IMR-90 (cell line): ENCODE data around the gene RAB1B. TPM values are rescaled to one million over a fixed set of nuclear protein-coding genes. Genes with fewer than 3 reads are reported as not detected.

ENCODE experiments used
- ATAC-seq: fragments of 200-7000 bp; cut with Tn5 transposase; 2 replicates; pipeline ENCODE4 v1.9.1; 2020; ENCODE audit warnings: low read depth, mild to moderate bottlenecking, moderate library complexity
- BruUV-seq: library from RNA; stranded (reverse); fragments of 400-500 nt; replicated peaks from 2 replicates; lab custom pipeline; 2021; lab: Mats Ljungman, UMichigan
- CTCF ChIA-PET: fragments of 300-600 bp; formaldehyde crosslinking; extraction: SDS; loops from one replicate; lab custom pipeline; 2021; ENCODE audit warnings: antibody characterized with exemption; lab: Yijun Ruan, JAX
- POLR2A ChIA-PET: fragments of 300-600 bp; sonication (Branson Sonifier 250); formaldehyde crosslinking; loops from one replicate; lab custom pipeline; 2022; ENCODE audit warnings: antibody characterized with exemption; ENCODE audit not compliant: unreplicated experiment; lab: Charles Lee
- DNase-seq: peaks from one replicate; pipeline ENCODE4 v3.0.0; 2013
- H2AFZ ChIP-seq: replicated peaks from 2 replicates; pipeline ENCODE3; 2013; ENCODE audit warnings: low read length, mild to moderate bottlenecking; ENCODE audit not compliant: poor library complexity
- H2AK5ac ChIP-seq: 2 replicates; pipeline ENCODE4 v1.6.1; 2013; ENCODE audit warnings: low read depth, low read length, inconsistent platforms
- H2AK9ac ChIP-seq: replicated peaks from 2 replicates; pipeline ENCODE3; 2013; ENCODE audit warnings: mild to moderate bottlenecking, low read depth, low read length, moderate library complexity; ENCODE audit not compliant: poor library complexity
- H2BK120ac ChIP-seq: 2 replicates; pipeline ENCODE4 v1.6.1; 2013; ENCODE audit warnings: low read depth, low read length, inconsistent platforms
- H2BK15ac ChIP-seq: 3 replicates; pipeline ENCODE4 v1.6.1; 2013; ENCODE audit warnings: low read depth, low read length, inconsistent platforms
- H2BK20ac ChIP-seq: 2 replicates; pipeline ENCODE4 v1.6.1; 2013; ENCODE audit warnings: low read depth, mild to moderate bottlenecking, inconsistent platforms, low read length, moderate library complexity
- H2BK5ac ChIP-seq: 2 replicates; pipeline ENCODE4 v1.6.1; 2013; ENCODE audit warnings: mild to moderate bottlenecking, low read depth, low read length, inconsistent platforms; ENCODE audit not compliant: poor library complexity, severe bottlenecking
- H3K14ac ChIP-seq: replicated peaks from 2 replicates; pipeline ENCODE4 v1.6.1; 2013; ENCODE audit warnings: low read depth, low read length, inconsistent platforms
- H3K18ac ChIP-seq: 2 replicates; pipeline ENCODE4 v1.6.1; 2013; ENCODE audit warnings: low read depth, low read length, control low read depth
- H3K23ac ChIP-seq: 2 replicates; pipeline ENCODE4 v1.6.1; 2013; ENCODE audit warnings: low read depth, low read length, inconsistent platforms
- H3K27ac ChIP-seq: 2 replicates; pipeline ENCODE4 v1.5.1; 2013; ENCODE audit warnings: mild to moderate bottlenecking, control low read depth, low read length; ENCODE audit not compliant: insufficient read depth
- H3K27me3 ChIP-seq: 2 replicates; pipeline ENCODE4 v1.6.1; 2013; ENCODE audit warnings: low read length; ENCODE audit not compliant: control insufficient read depth, insufficient read depth
- H3K36me3 ChIP-seq: 2 replicates; pipeline ENCODE4 v1.6.1; 2013; ENCODE audit warnings: low read length, mixed read lengths; ENCODE audit not compliant: control insufficient read depth, insufficient read depth
- H3K4ac ChIP-seq: 2 replicates; pipeline ENCODE4 v1.6.1; 2013; ENCODE audit warnings: low read depth, low read length, inconsistent platforms
- H3K4me1 ChIP-seq: 2 replicates; pipeline ENCODE4 v1.6.1; 2013; ENCODE audit warnings: low read length, mixed read lengths; ENCODE audit not compliant: control insufficient read depth, insufficient read depth
- H3K4me2 ChIP-seq: 2 replicates; pipeline ENCODE4 v1.6.1; 2013; ENCODE audit warnings: low read depth, mild to moderate bottlenecking, control low read depth, low read length, moderate library complexity
- H3K4me3 ChIP-seq: 2 replicates; pipeline ENCODE4 v1.5.1; 2013; ENCODE audit warnings: low read depth, mild to moderate bottlenecking, control low read depth, low read length, moderate library complexity; ENCODE audit not compliant: insufficient read depth
- H3K56ac ChIP-seq: 2 replicates; pipeline ENCODE4 v1.6.1; 2013; ENCODE audit warnings: low read length, inconsistent platforms; ENCODE audit not compliant: insufficient read depth; ENCODE audit errors: extremely low read depth
- H3K79me1 ChIP-seq, 2 experiments: 2 replicates each; pipeline ENCODE4 v1.6.1; 2013; ENCODE audit warnings: low read length in 2 of 2, inconsistent platforms in 1 of 2, low read depth in 1 of 2
- H3K9ac ChIP-seq: 2 replicates; pipeline ENCODE4 v1.6.1; 2013; ENCODE audit warnings: low read depth, low read length, control low read depth
- H3K9me1 ChIP-seq: 2 replicates; pipeline ENCODE4 v1.6.1; 2013; ENCODE audit warnings: low read length, inconsistent platforms; ENCODE audit not compliant: insufficient read depth
- H3K9me3 ChIP-seq: 2 replicates; pipeline ENCODE4 v1.6.1; 2013; ENCODE audit warnings: low read length; ENCODE audit not compliant: control insufficient read depth, insufficient read depth
- H4K20me1 ChIP-seq: 2 replicates; pipeline ENCODE4 v1.6.1; 2013; ENCODE audit warnings: low read length, inconsistent platforms; ENCODE audit not compliant: insufficient read depth
- H4K5ac ChIP-seq: 2 replicates; pipeline ENCODE4 v1.6.1; 2013; ENCODE audit warnings: mild to moderate bottlenecking, low read depth, low read length, control low read depth
- H4K8ac ChIP-seq, 2 experiments: 2 replicates each; pipeline ENCODE4 v1.6.1; 2013; ENCODE audit warnings: low read depth in 2 of 2, low read length in 2 of 2, control low read depth in 1 of 2, inconsistent platforms in 1 of 2
- H4K91ac ChIP-seq: 2 replicates; pipeline ENCODE4 v1.6.1; 2013; ENCODE audit warnings: low read depth, low read length, inconsistent platforms; ENCODE audit not compliant: insufficient read depth
- CEBPB ChIP-seq: IDR thresholded peaks from 2 replicates; pipeline ENCODE4 v1.6.1; 2012; ENCODE audit warnings: low read depth, low read length, improper control_type of control experiment
- CHD1 ChIP-seq: IDR thresholded peaks from 2 replicates; pipeline ENCODE4 v1.6.1; 2012; ENCODE audit warnings: low read depth, low read length, improper control_type of control experiment
- CTCF ChIP-seq: conservative IDR thresholded peaks from 2 replicates; pipeline ENCODE4 v1.5.1; 2012; ENCODE audit warnings: mild to moderate bottlenecking, low read depth, low read length, improper control_type of control experiment
- ELK1 ChIP-seq: fragments of 150-350 bp; IDR thresholded peaks from 2 replicates; pipeline ENCODE4 v1.6.1; 2016; ENCODE audit warnings: low read depth, mild to moderate bottlenecking, low read length, moderate library complexity, borderline replicate concordance
- MAFK ChIP-seq: IDR thresholded peaks from 2 replicates; pipeline ENCODE4 v1.6.1; 2012; ENCODE audit warnings: low read depth, low read length, improper control_type of control experiment
- MXI1 ChIP-seq: IDR thresholded peaks from 2 replicates; pipeline ENCODE4 v1.6.1; 2012; ENCODE audit warnings: low read depth, mild to moderate bottlenecking, low read length, moderate library complexity, borderline replicate concordance
- NFE2L2 ChIP-seq: fragments of 150-350 bp; IDR thresholded peaks from 2 replicates; pipeline ENCODE4 v1.6.1; 2016; ENCODE audit warnings: low read depth, mild to moderate bottlenecking, low read length
- RCOR1 ChIP-seq: IDR thresholded peaks from 2 replicates; pipeline ENCODE4 v1.6.1; 2012; ENCODE audit warnings: mild to moderate bottlenecking, low read length, improper control_type of control experiment; ENCODE audit not compliant: insufficient replicate concordance
- USF2 ChIP-seq: fragments of 150-350 bp; IDR thresholded peaks from 2 replicates; pipeline ENCODE4 v1.6.1; 2017; ENCODE audit warnings: mild to moderate bottlenecking, antibody characterized with exemption, low read length, low read depth
- WGBS, 2 experiments: methylation state at CpG; one replicate each; pipeline versions ENCODE4 v1.1.5 to v1.1.7; 2013; ENCODE audit warnings: missing lambda C conversion rate in 2 of 2; ENCODE audit not compliant: insufficient read length in 1 of 2; ENCODE audit errors: extremely low coverage in 2 of 2; 5-methylcytosine and 5-hydroxymethylcytosine counted together
- dilution Hi-C: fragments of 300-500 bp; cut with HindIII; formaldehyde crosslinking; loops from one replicate; pipeline ENCODE4 v1.14.3; 2018; ENCODE audit warnings: low sequenced_read_pairs; ENCODE audit not compliant: unreplicated experiment
- in situ Hi-C: fragments of 300-500 bp; cut with MboI; formaldehyde crosslinking; loops from 3 replicates; pipeline ENCODE4 v1.14.3; 2019; ENCODE audit warnings: low sequenced_read_pairs, inconsistent platforms, mixed read lengths
- intact Hi-C: fragments of 100-400 bp; cut with micrococcal nuclease; formaldehyde crosslinking; loops from 2 replicates; pipeline ENCODE4 v1.10.0; 2022
- polyA plus RNA-seq, 3 experiments: library from polyadenylated mRNA; depleted of rRNA; stranded (reverse); fragments of >200 nt; gene quantifications; 2 replicates each; pipeline ENCODE4 v1.2.3, GENCODE V29; 2012; ENCODE audit warnings: low replicate concordance in 1 of 3
- total RNA-seq: library from RNA; depleted of rRNA; stranded (reverse); fragments of >200 nt; gene quantifications from 2 replicates; pipeline ENCODE4 v1.2.3, GENCODE V29; 2012

Gene RAB1B
- total and polyA plus RNA-seq, 2 of the 4 experiments (the other 2 are of a cell fraction), result 83.7 to 248 TPM

DNA sequence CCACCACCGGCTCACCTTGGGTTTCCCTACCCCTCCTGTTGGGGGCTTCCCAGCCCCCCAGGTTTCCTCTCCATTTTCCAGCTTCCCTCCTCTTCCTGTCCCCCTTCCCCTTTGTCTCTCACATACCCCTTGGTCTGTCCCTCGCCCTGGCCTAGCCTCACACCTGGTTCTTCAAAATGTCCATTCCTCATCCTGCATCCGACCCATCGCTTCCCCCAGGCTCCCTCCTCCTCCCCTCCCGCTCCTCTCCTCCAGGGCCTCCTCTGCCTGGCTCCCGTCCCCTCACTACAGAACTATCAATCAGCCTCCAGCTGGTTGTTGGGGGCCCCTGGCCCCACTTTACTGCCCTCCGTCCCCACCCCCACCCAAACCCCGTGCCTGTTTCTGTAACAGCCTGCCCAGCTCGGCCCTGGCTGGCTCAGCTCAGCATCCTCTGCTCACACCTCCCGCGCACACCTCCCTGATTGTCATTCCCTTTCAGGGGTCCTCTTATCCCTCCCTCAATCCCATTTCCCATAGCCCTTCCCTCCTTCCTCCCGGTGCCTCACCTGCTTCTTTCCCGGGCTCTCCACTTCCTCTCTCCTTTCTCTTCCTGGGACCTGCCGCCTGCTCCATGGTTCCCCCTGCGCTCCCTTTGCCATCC, 10.8 kb downstream of the RAB1B start:
- no peak overlapping the region for H3K56ac ChIP-seq
- WGBS, 2 experiments, result 50% methylated on average over 8 of the region's 15 CpGs; no CpG with 5 or more reads in 1 of the 2 experiments
- H3K9me1 ChIP-seq, result peaks cover 6% of the 10 kb centered on the region; the same call in 1 of the 2 replicates
- intact Hi-C loops, result no loop called here
- H2BK20ac ChIP-seq, result no peak overlapping the region
- peak overlapping the region; percentile 50 for H2AK9ac ChIP-seq
- H3K23ac ChIP-seq, result no peak overlapping the region
- no peak overlapping the region for H3K18ac ChIP-seq
- H2BK5ac ChIP-seq, result no peak overlapping the region
- H3K4me3 ChIP-seq, result no peak overlapping the region
- H4K5ac ChIP-seq, result no peak overlapping the region
- H3K36me3 ChIP-seq, result peaks cover 21% of the 10 kb centered on the region
- no peak overlapping the region for H2BK15ac ChIP-seq
- no peak overlapping the region for H3K9ac ChIP-seq
- in situ Hi-C loops, result no loop called here
- no peak overlapping the region for H2BK120ac ChIP-seq
- peaks cover 36% of the 10 kb centered on the region for H4K20me1 ChIP-seq
- no TSS peak for BruUV-seq
- POLR2A ChIA-PET, result no interaction called here
- no peak overlapping the region for H3K14ac ChIP-seq
- no peak for ATAC-seq
- peaks cover 5% of the 10 kb centered on the region; the same call in 1 of the 2 replicates for H3K4me1 ChIP-seq
- H3K9me3 ChIP-seq, result no peaks in the 10 kb centered on the region
- H2AK5ac ChIP-seq, result no peak overlapping the region
- H3K4ac ChIP-seq, result no peak overlapping the region
- dilution Hi-C loops, result no loop called here
- TF ChIP-seq RCOR1 (no peak), NFE2L2 (no peak), CEBPB (no peak), MAFK (no peak), ELK1 (no peak), MXI1 (no peak), USF2 (no peak), CTCF (no peak), CHD1 (no peak)
- H3K4me2 ChIP-seq, result no peak overlapping the region
- CTCF ChIA-PET, result interaction anchor here (0.6 kb wide), 1 partner anchor 56 kb away, joined by 3 read pairs; no protein-coding TSS in a partner anchor
- H3K27ac ChIP-seq, result no peak overlapping the region
- no peak overlapping the region for H4K91ac ChIP-seq
- no peaks in the 10 kb centered on the region; the same call in 1 of the 2 replicates for H3K27me3 ChIP-seq
- no peak for DNase-seq
- H2AFZ ChIP-seq, result no peak overlapping the region
- H3K79me1 ChIP-seq, result peaks cover 0 to 5% of the 10 kb centered on the region in 2 experiments; a peak in 1 of 4 replicates
- no peak overlapping the region for H4K8ac ChIP-seq
